GM18870 (cell line): Measurements from ENCODE around the gene ENO2.
A peak's percentile ranks its signal among the peaks of the same experiment; 100 is the strongest.
"Not testable (repeated sequence)": the region's sequence is repeated elsewhere in the genome, so short reads cannot be mapped to it uniquely, and the experiment has no call there.

Experiments used
- ATAC-seq: cut with Tn5 transposase; IDR thresholded peaks from one replicate; pipeline ENCODE4 v1.9.1; 2021; ENCODE audit warnings: moderate library complexity; ENCODE audit not compliant: unreplicated experiment

The ENO2 gene

GRCh38 chr12:6914246-6914946 lies at the start of gene ENO2:
TSS of gene ENO2 (plus strand) at chr12:6914580. CDS start at chr12:6915833, 1,253 bp downstream.
- ATAC-seq: no peak

GRCh38 chr12:6865307-6865706 lies 49.1 kb upstream of the ENO2 start:
- not testable (repeated sequence) for ATAC-seq

GRCh38 chr12:6866163-6866919 lies 48.0 kb upstream of the ENO2 start:
- ATAC-seq: no peak

- no peak for ATAC-seq
Measured at GRCh38 chr12:6866920-6867412, 47.4 kb upstream of the ENO2 start.

- peak; percentile 31 for ATAC-seq
Measured at GRCh38 chr12:6867413-6868210, 46.8 kb upstream of the ENO2 start, which contains the start of gene TPI1. TSS of gene TPI1 (plus strand) at chr12:6867531. CDS start at chr12:6867567, 36 bp downstream.

- no peak for ATAC-seq
Measured at GRCh38 chr12:6868211-6869048, 46.0 kb upstream of the ENO2 start.

GRCh38 chr12:6869049-6870021 lies 45.0 kb upstream of the ENO2 start:
- ATAC-seq: no peak

- ATAC-seq: not testable (repeated sequence)
Measured at GRCh38 chr12:6870304-6870703, 44.1 kb upstream of the ENO2 start.

GRCh38 chr12:6871052-6871957 lies 43.1 kb upstream of the ENO2 start:
- ATAC-seq: no peak

GRCh38 chr12:6872073-6873048 lies 42.0 kb upstream of the ENO2 start:
- ATAC-seq: no peak

- no peak for ATAC-seq
Measured at GRCh38 chr12:6873094-6874014, 41.0 kb upstream of the ENO2 start, which contains the start of gene SPSB2. TSS of gene SPSB2 (minus strand) at chr12:6873303. CDS start at chr12:6872901, 402 bp downstream.

- ATAC-seq: not testable (repeated sequence)
Measured at GRCh38 chr12:6874015-6874368, 40.4 kb upstream of the ENO2 start.

- not testable (repeated sequence) for ATAC-seq
Measured at GRCh38 chr12:6879824-6880223, 34.6 kb upstream of the ENO2 start.

- no peak for ATAC-seq
Measured at GRCh38 chr12:6883252-6883651, 31.1 kb upstream of the ENO2 start.

- no peak for ATAC-seq
Measured at GRCh38 chr12:6883683-6884082, 30.7 kb upstream of the ENO2 start.

- ATAC-seq: no peak
Measured at GRCh38 chr12:6884539-6884938, 29.8 kb upstream of the ENO2 start.
